ENCODE data around the gene RPL10.
"Not testable (repeated sequence)": the region's sequence is repeated elsewhere in the genome, so short reads cannot be mapped to it uniquely, and the experiment has no call there.

Gene RPL10

GRCh38 chrX:154378059-154378798, 19.9 kb upstream of the RPL10 start:
- no peak for DNase-seq (ENCODE audit: low read depth in 3 of 3)

GRCh38 chrX:154378799-154379568, 19.2 kb upstream of the RPL10 start, which contains the start of gene EMD:
TSS of gene EMD (plus strand) at chrX:154379295. CDS start at chrX:154379485, 190 bp downstream.
- peak; percentile 84 to 93 (median 92) for DNase-seq (ENCODE audit: low read depth in 3 of 3)

GRCh38 chrX:154379569-154379951, 18.6 kb upstream of the RPL10 start:
- no peak for DNase-seq (ENCODE audit: low read depth in 3 of 3)

GRCh38 chrX:154380153-154380552, 18.0 kb upstream of the RPL10 start:
- no peak for DNase-seq (ENCODE audit: low read depth in 3 of 3)

- no peak for DNase-seq (ENCODE audit: low read depth in 3 of 3)
Measured at GRCh38 chrX:154380787-154381186, 17.4 kb upstream of the RPL10 start.

- no peak for DNase-seq (ENCODE audit: low read depth in 3 of 3)
Measured at GRCh38 chrX:154381271-154381670, 16.9 kb upstream of the RPL10 start.

GRCh38 chrX:154382483-154383069, 15.6 kb upstream of the RPL10 start:
- no peak for DNase-seq (ENCODE audit: low read depth in 3 of 3)

- no peak for DNase-seq (ENCODE audit: low read depth in 3 of 3)
Measured at GRCh38 chrX:154383359-154384283, 14.6 kb upstream of the RPL10 start.

- no peak for DNase-seq (ENCODE audit: low read depth in 3 of 3)
Measured at GRCh38 chrX:154384284-154384892, 13.8 kb upstream of the RPL10 start.

GRCh38 chrX:154388094-154388493, 10.1 kb upstream of the RPL10 start:
- DNase-seq (ENCODE audit: low read depth in 3 of 3) = not testable (repeated sequence)

- DNase-seq (ENCODE audit: low read depth in 3 of 3) = not testable (repeated sequence)
Measured at GRCh38 chrX:154388649-154389048, 9.5 kb upstream of the RPL10 start.

GRCh38 chrX:154389812-154390747, 8.1 kb upstream of the RPL10 start:
- DNase-seq (ENCODE audit: low read depth in 3 of 3) = not testable (repeated sequence)

- DNase-seq (ENCODE audit: low read depth in 3 of 3) = not testable (repeated sequence)
Measured at GRCh38 chrX:154396363-154396762, 1.8 kb upstream of the RPL10 start.

- peak in 1 of 3 experiments; percentile 42 for DNase-seq (ENCODE audit: low read depth in 3 of 3)
Measured at GRCh38 chrX:154396973-154397887, 947 bp upstream of the RPL10 start.

- peak; percentile 59 to 75 (median 64) for DNase-seq (ENCODE audit: low read depth in 3 of 3)
Measured at GRCh38 chrX:154398668-154399526, 720 bp downstream of the RPL10 start.

GRCh38 chrX:154399527-154400368, 1.6 kb downstream of the RPL10 start:
- no peak for DNase-seq (ENCODE audit: low read depth in 3 of 3)

GRCh38 chrX:154400369-154400817, 2.2 kb downstream of the RPL10 start:
- DNase-seq (ENCODE audit: low read depth in 3 of 3) = not testable (repeated sequence)
